HFFc6 (cell line): Measurements from ENCODE around the gene MCU. TPM values are rescaled to one million over a fixed set of nuclear protein-coding genes. Genes with fewer than 3 reads are reported as not detected.

Source experiments
- DNase-seq: peaks from one replicate; pipeline ENCODE4 v3.0.0-alpha.2; 2018
- H3K27ac Mint-ChIP-seq: 2 replicates; pipeline ENCODE4 v1.8.0; 2020; ENCODE audit warnings: mild to moderate bottlenecking, mixed read lengths
- H3K27me3 Mint-ChIP-seq: 2 replicates; pipeline ENCODE4 v1.8.0; 2021; ENCODE audit warnings: mild to moderate bottlenecking, moderate library complexity, mixed read lengths; ENCODE audit not compliant: insufficient read depth
- H3K36me3 Mint-ChIP-seq: 2 replicates; pipeline ENCODE4 v1.8.0; 2021; ENCODE audit warnings: low read depth, mixed read lengths
- H3K4me1 Mint-ChIP-seq: 2 replicates; pipeline ENCODE4 v1.8.0; 2020; ENCODE audit warnings: low read depth, mixed read lengths
- H3K4me3 Mint-ChIP-seq: 2 replicates; pipeline ENCODE4 v1.8.0; 2020; ENCODE audit warnings: mild to moderate bottlenecking, moderate library complexity, mixed read lengths
- H3K9me3 Mint-ChIP-seq: 2 replicates; pipeline ENCODE4 v1.8.0; 2020; ENCODE audit warnings: mild to moderate bottlenecking, mixed read lengths
- CTCF ChIP-seq: fragments of 200-600 bp; sonication (generic); IDR thresholded peaks from 2 replicates; pipeline ENCODE4 v1.5.0; 2021; ENCODE audit warnings: antibody characterized with exemption, mild to moderate bottlenecking
- total RNA-seq, 6 experiments: library from RNA; stranded (reverse); fragmentation: NEBNext Ultra II Directional; extraction: Animal tissue kit (Norgen Biotek cat#: 25700); gene quantifications; 2 replicates in 1 of 6; 3 replicates in 5 of 6; pipeline ENCODE4 v1.2.3, GENCODE V29; 2021

The MCU gene
- total RNA-seq, 6 experiments from 2014 or later = 28.3 to 36.2 (median 32.3) TPM

- no peak for TF ChIP-seq CTCF
- H3K4me3 Mint-ChIP-seq = no peak overlapping the region
- H3K9me3 Mint-ChIP-seq = no peaks in the 10 kb centered on the region
- peaks cover 52% of the 10 kb centered on the region for H3K36me3 Mint-ChIP-seq
- H3K27me3 Mint-ChIP-seq = peaks cover 2% of the 10 kb centered on the region; the same call in 1 of the 2 replicates
- H3K27ac Mint-ChIP-seq = no peak overlapping the region
- peaks cover 46% of the 10 kb centered on the region for H3K4me1 Mint-ChIP-seq
- no peak for DNase-seq
Measured at GRCh38 chr10:72886621-72887020, 194.7 kb downstream of the MCU start.

GRCh38 chr10:72887043-72887442 lies 195.1 kb downstream of the MCU start:
- DNase-seq = no peak
- peaks cover 46% of the 10 kb centered on the region for H3K4me1 Mint-ChIP-seq
- no peak overlapping the region for H3K4me3 Mint-ChIP-seq
- H3K9me3 Mint-ChIP-seq = no peaks in the 10 kb centered on the region
- H3K27ac Mint-ChIP-seq = no peak overlapping the region
- H3K27me3 Mint-ChIP-seq = peaks cover 2% of the 10 kb centered on the region; the same call in 1 of the 2 replicates
- TF ChIP-seq CTCF = no peak
- H3K36me3 Mint-ChIP-seq = peaks cover 48% of the 10 kb centered on the region

GRCh38 chr10:72888151-72888638 lies 196.3 kb downstream of the MCU start:
- Mint-ChIP-seq H3K36me3 (peaks cover 41% of the 10 kb centered on the region), H3K4me3 (no peak overlapping the region), H3K9me3 (no peaks in the 10 kb centered on the region), H3K27me3 (peaks cover 2% of the 10 kb centered on the region; the same call in 1 of the 2 replicates), H3K27ac (peak overlapping the region; percentile 6; the same call in 1 of the 2 replicates), H3K4me1 (peaks cover 39% of the 10 kb centered on the region)
- DNase-seq = no peak
- TF ChIP-seq CTCF = no peak

- Mint-ChIP-seq H3K27ac (no peak overlapping the region), H3K4me1 (peaks cover 28% of the 10 kb centered on the region), H3K4me3 (no peak overlapping the region), H3K36me3 (peaks cover 35% of the 10 kb centered on the region), H3K27me3 (peaks cover 2% of the 10 kb centered on the region; the same call in 1 of the 2 replicates), H3K9me3 (no peaks in the 10 kb centered on the region)
- no peak for TF ChIP-seq CTCF
- no peak for DNase-seq
Measured at GRCh38 chr10:72889391-72889831, 197.5 kb downstream of the MCU start.

GRCh38 chr10:72890086-72890485 lies 198.1 kb downstream of the MCU start:
- H3K9me3 Mint-ChIP-seq = no peaks in the 10 kb centered on the region
- no peak overlapping the region for H3K27ac Mint-ChIP-seq
- TF ChIP-seq CTCF = no peak
- DNase-seq = no peak
- no peak overlapping the region for H3K4me3 Mint-ChIP-seq
- H3K36me3 Mint-ChIP-seq = peaks cover 35% of the 10 kb centered on the region
- H3K4me1 Mint-ChIP-seq = peaks cover 22% of the 10 kb centered on the region
- peaks cover 3% of the 10 kb centered on the region; the same call in 1 of the 2 replicates for H3K27me3 Mint-ChIP-seq
